PFSK-1 (cell line): ENCODE data around the gene PEMT.

Experiments used
- FOXP2 ChIP-seq: optimal IDR thresholded peaks from 2 replicates; pipeline ENCODE3; 2011; ENCODE audit warnings: borderline replicate concordance, control low read depth, inconsistent platforms; ENCODE audit not compliant: insufficient read depth; ENCODE audit errors: extremely low read length, extremely low read depth
- POLR2AphosphoS5 ChIP-seq: IDR thresholded peaks from 2 replicates; pipeline ENCODE4 v1.6.1; 2012; ENCODE audit warnings: low read depth, mild to moderate bottlenecking, control low read depth, low read length, moderate library complexity
- REST ChIP-seq, 2 experiments: IDR thresholded peaks; 2 replicates each; pipeline versions ENCODE4 v1.6.1 to v1.8.0; 2011 to 2012; ENCODE audit warnings: low read depth in 2 of 2, low read length in 2 of 2, control low read depth in 1 of 2, inconsistent platforms in 1 of 2, mild to moderate bottlenecking in 1 of 2, moderate library complexity in 1 of 2; ENCODE audit not compliant: insufficient read depth in 1 of 2
- SIN3A ChIP-seq: IDR thresholded peaks from 2 replicates; pipeline ENCODE4 v1.6.1; 2012; ENCODE audit warnings: mild to moderate bottlenecking, low read length, moderate library complexity, borderline replicate concordance; ENCODE audit not compliant: insufficient read depth
- TAF1 ChIP-seq: IDR thresholded peaks from 2 replicates; pipeline ENCODE4 v1.6.1; 2012; ENCODE audit warnings: low read length, control low read depth, borderline replicate concordance; ENCODE audit not compliant: insufficient read depth

- TF ChIP-seq TAF1 (no peak), POLR2AphosphoS5 (no peak), REST (IDR thresholded peaks at IDR 0.05; ENCODE audit: insufficient read depth in 1 of 2, low read depth in 2 of 2, low read length in 2 of 2) (no peak), FOXP2 (no peak), SIN3A (no peak)
Observed at GRCh38 chr17:17495536-17496188, 95.8 kb downstream of the PEMT start.
